WTC11 (cell line): ENCODE data around the gene MYMK. TPM values are rescaled to one million over a fixed set of nuclear protein-coding genes. Genes with fewer than 3 reads are reported as not detected.

ENCODE experiments used
- ATAC-seq: fragments of 200-7000 bp; cut with Tn5 transposase; 2 replicates; pipeline ENCODE4 v1.10.0; 2021; ENCODE audit warnings: mild to moderate bottlenecking, moderate library complexity
- CTCF ChIA-PET: fragments of 300-600 bp; sonication (Branson Sonifier 250); formaldehyde crosslinking; loops from one replicate; lab custom pipeline; 2021; ENCODE audit warnings: antibody characterized with exemption; lab: Charles Lee
- POLR2A ChIA-PET: fragments of 350-600 bp; sonication (Branson Sonifier 250); formaldehyde crosslinking; loops from one replicate; lab custom pipeline; 2021; ENCODE audit warnings: antibody characterized with exemption; lab: Charles Lee
- DNase-seq: peaks from one replicate; pipeline ENCODE4 v3.0.0; 2021; ENCODE audit warnings: low spot score
- H3K27ac Mint-ChIP-seq: 2 replicates; pipeline ENCODE4 v1.8.0; 2021; ENCODE audit warnings: mixed read lengths
- H3K27me3 Mint-ChIP-seq: 2 replicates; pipeline ENCODE4 v1.8.0; 2021; ENCODE audit warnings: low read depth, mild to moderate bottlenecking, moderate library complexity, mixed read lengths
- H3K36me3 Mint-ChIP-seq: 2 replicates; pipeline ENCODE4 v1.8.0; 2021; ENCODE audit warnings: mixed read lengths
- H3K4me1 Mint-ChIP-seq: 2 replicates; pipeline ENCODE4 v1.8.0; 2022; ENCODE audit warnings: mixed read lengths
- H3K4me3 Mint-ChIP-seq: 2 replicates; pipeline ENCODE4 v1.8.0; 2021; ENCODE audit warnings: mild to moderate bottlenecking, moderate library complexity, mixed read lengths
- H3K9me3 Mint-ChIP-seq: 2 replicates; pipeline ENCODE4 v1.8.0; 2021; ENCODE audit warnings: mixed read lengths
- ATF1 ChIP-seq: sonication (generic); formaldehyde crosslinking; IDR thresholded peaks from 2 replicates; pipeline ENCODE4 v1.8.1; 2023; ENCODE audit warnings: mild to moderate bottlenecking, moderate library complexity, missing genetic modification reagents
- ESRRA ChIP-seq: sonication (generic); formaldehyde crosslinking; IDR thresholded peaks from 2 replicates; pipeline ENCODE4 v1.8.1; 2022; ENCODE audit warnings: mild to moderate bottlenecking, missing genetic modification reagents, borderline replicate concordance
- ETV6 ChIP-seq: sonication (generic); formaldehyde crosslinking; IDR thresholded peaks from 2 replicates; pipeline ENCODE4 v1.8.1; 2022; ENCODE audit warnings: mild to moderate bottlenecking, missing genetic modification reagents
- FOXJ3 ChIP-seq: sonication (generic); formaldehyde crosslinking; IDR thresholded peaks from 2 replicates; pipeline ENCODE4 v1.9.0; 2021; ENCODE audit warnings: missing genetic modification reagents, mild to moderate bottlenecking, borderline replicate concordance
- FOXP1 ChIP-seq: sonication (generic); formaldehyde crosslinking; IDR thresholded peaks from 2 replicates; pipeline ENCODE4 v1.8.0; 2022; ENCODE audit warnings: missing genetic modification reagents, mild to moderate bottlenecking, moderate library complexity, borderline replicate concordance
- NR3C1 ChIP-seq: sonication (generic); formaldehyde crosslinking; conservative IDR thresholded peaks from 2 replicates; pipeline ENCODE4 v1.8.1; 2023; ENCODE audit warnings: low read depth, mild to moderate bottlenecking, missing genetic modification reagents
- SMAD4 ChIP-seq: sonication (generic); formaldehyde crosslinking; IDR thresholded peaks from 2 replicates; pipeline ENCODE4 v1.8.0; 2022; ENCODE audit warnings: mild to moderate bottlenecking, missing genetic modification reagents
- SOX15 ChIP-seq: fragments of 250-450 bp; sonication (Bioruptor Pico); IDR thresholded peaks from 2 replicates; pipeline ENCODE4 v1.9.0; 2021; ENCODE audit warnings: mild to moderate bottlenecking
- SP1 ChIP-seq: sonication (generic); formaldehyde crosslinking; conservative IDR thresholded peaks from 2 replicates; pipeline ENCODE4 v1.8.1; 2022; ENCODE audit warnings: missing genetic modification reagents
- TEAD4 ChIP-seq: sonication (generic); formaldehyde crosslinking; IDR thresholded peaks from 2 replicates; pipeline ENCODE4 v1.8.0; 2022; ENCODE audit warnings: mild to moderate bottlenecking, missing genetic modification reagents
- ZNF219 ChIP-seq: sonication (generic); formaldehyde crosslinking; IDR thresholded peaks from 2 replicates; pipeline ENCODE4 v1.8.0; 2023; ENCODE audit warnings: missing genetic modification reagents, mild to moderate bottlenecking, borderline replicate concordance
- ZNF396 ChIP-seq: fragments of 250-450 bp; sonication (Bioruptor Pico); IDR thresholded peaks from 2 replicates; pipeline ENCODE4 v1.8.0; 2021; ENCODE audit warnings: mild to moderate bottlenecking, moderate library complexity, borderline replicate concordance
- ZNF671 ChIP-seq: fragments of 250-450 bp; sonication (Bioruptor Pico); IDR thresholded peaks from 2 replicates; pipeline ENCODE4 v1.8.0; 2021; ENCODE audit warnings: mild to moderate bottlenecking
- total RNA-seq: library from RNA; stranded (reverse); gene quantifications from 3 replicates; pipeline ENCODE4 v1.2.3, GENCODE V29; 2021
- TF ChIP-seq, protein P1 (sequence below): sonication (generic); formaldehyde crosslinking; IDR thresholded peaks from 2 replicates; pipeline ENCODE4 v1.8.1; 2022; ENCODE audit warnings: low read depth, missing genetic modification reagents, borderline replicate concordance
- TF ChIP-seq, protein P2 (sequence below): sonication (generic); formaldehyde crosslinking; IDR thresholded peaks from 2 replicates; pipeline ENCODE4 v1.8.0; 2023; ENCODE audit warnings: missing genetic modification reagents, mild to moderate bottlenecking, borderline replicate concordance
- TF ChIP-seq, protein P3 (sequence below): sonication (generic); formaldehyde crosslinking; IDR thresholded peaks from 2 replicates; pipeline ENCODE4 v1.8.1; 2022; ENCODE audit warnings: missing genetic modification reagents, borderline replicate concordance
- TF ChIP-seq, protein P4 (sequence below): sonication (generic); formaldehyde crosslinking; IDR thresholded peaks from 2 replicates; pipeline ENCODE4 v1.8.1; 2023; ENCODE audit warnings: mild to moderate bottlenecking, moderate library complexity, missing genetic modification reagents
- TF ChIP-seq, protein P5 (sequence below): fragments of 250-450 bp; sonication (Bioruptor Pico); IDR thresholded peaks from 2 replicates; pipeline ENCODE4 v1.9.0; 2021; ENCODE audit warnings: mild to moderate bottlenecking
- TF ChIP-seq, protein P6 (sequence below): fragments of 250-450 bp; sonication (Bioruptor Pico); IDR thresholded peaks from 2 replicates; pipeline ENCODE4 v1.9.0; 2021; ENCODE audit warnings: mild to moderate bottlenecking, borderline replicate concordance

The MYMK gene
- total RNA-seq, 1 experiment from 2014 or later: not detected

DNA sequence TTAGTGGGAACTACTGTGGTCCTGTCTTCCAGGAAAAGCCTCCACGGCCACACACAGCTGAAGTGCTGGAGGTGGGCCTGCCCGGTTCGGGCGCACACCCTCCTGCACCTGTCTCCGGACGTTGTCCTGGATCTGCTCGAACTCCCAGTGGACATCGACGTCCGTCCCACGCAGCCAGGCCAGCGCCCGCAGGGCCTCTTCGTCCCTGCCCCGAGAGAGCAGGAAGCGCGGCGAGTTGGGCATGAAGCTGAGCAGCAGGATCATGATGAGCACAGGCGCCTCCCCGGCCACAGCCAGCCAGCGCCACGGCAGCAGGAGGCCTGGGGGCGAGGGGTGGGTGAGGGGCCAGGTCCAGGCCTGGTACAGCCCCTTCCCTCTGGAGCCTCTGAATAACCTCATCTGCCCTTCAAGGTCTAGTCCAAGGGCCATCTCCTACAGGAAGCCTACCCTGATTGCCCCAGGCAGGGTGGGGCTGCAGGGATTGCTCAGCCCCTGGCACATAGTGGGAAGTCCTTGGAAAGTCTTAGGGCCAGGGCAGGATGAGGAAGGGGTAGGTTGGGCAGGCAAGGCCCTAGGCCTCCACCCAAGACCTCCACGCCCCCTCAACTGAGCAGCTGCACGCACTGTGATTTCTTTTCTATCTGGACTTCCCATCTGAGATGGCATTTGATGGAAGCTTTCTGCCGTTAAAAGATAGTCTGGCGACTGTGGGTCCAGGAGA lies 49.3 kb downstream of the MYMK start (continued):
- TF ChIP-seq, protein P1, sequence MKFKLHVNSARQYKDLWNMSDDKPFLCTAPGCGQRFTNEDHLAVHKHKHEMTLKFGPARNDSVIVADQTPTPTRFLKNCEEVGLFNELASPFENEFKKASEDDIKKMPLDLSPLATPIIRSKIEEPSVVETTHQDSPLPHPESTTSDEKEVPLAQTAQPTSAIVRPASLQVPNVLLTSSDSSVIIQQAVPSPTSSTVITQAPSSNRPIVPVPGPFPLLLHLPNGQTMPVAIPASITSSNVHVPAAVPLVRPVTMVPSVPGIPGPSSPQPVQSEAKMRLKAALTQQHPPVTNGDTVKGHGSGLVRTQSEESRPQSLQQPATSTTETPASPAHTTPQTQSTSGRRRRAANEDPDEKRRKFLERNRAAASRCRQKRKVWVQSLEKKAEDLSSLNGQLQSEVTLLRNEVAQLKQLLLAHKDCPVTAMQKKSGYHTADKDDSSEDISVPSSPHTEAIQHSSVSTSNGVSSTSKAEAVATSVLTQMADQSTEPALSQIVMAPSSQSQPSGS: no peak
- no peak for TF ChIP-seq ZNF671 (CRISPR knock-in tag)
- TF ChIP-seq FOXP1 (CRISPR knock-in tag): no peak

DNA sequence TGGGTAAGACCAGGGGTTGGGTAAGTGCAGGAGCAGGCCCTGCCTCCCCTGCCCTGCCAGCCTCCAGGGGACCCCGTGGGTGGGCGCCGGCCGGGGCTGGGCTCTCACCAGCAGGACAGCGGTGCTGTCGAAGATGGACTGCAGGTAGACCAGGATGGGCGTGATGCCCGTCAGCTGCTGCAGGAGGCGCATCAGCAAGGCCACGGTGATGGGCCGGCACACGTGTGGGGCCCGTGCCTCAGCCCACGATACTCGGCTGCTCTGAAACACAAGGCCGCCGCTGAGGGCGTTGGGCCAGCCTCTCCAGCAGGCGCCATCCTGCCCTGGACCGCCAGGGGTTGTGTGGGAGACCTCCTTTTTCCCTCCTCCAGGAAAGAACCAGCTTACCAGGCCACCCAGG lies 49.9 kb downstream of the MYMK start:
- ATAC-seq (no peak), DNase-seq (no peak)
- no peak overlapping the region for H3K27ac Mint-ChIP-seq
- H3K4me1 Mint-ChIP-seq: peaks cover 13% of the 10 kb centered on the region
- H3K9me3 Mint-ChIP-seq: no peaks in the 10 kb centered on the region
- TF ChIP-seq SP1 (CRISPR knock-in tag) (no peak), ETV6 (CRISPR knock-in tag) (no peak), ATF1 (CRISPR knock-in tag) (no peak), SOX15 (no peak), FOXJ3 (CRISPR knock-in tag) (no peak), NR3C1 (CRISPR knock-in tag) (no peak), ZNF219 (CRISPR knock-in tag) (no peak), ESRRA (CRISPR knock-in tag) (no peak), TEAD4 (CRISPR knock-in tag) (no peak), SMAD4 (CRISPR knock-in tag) (no peak)
- TF ChIP-seq, protein P2, sequence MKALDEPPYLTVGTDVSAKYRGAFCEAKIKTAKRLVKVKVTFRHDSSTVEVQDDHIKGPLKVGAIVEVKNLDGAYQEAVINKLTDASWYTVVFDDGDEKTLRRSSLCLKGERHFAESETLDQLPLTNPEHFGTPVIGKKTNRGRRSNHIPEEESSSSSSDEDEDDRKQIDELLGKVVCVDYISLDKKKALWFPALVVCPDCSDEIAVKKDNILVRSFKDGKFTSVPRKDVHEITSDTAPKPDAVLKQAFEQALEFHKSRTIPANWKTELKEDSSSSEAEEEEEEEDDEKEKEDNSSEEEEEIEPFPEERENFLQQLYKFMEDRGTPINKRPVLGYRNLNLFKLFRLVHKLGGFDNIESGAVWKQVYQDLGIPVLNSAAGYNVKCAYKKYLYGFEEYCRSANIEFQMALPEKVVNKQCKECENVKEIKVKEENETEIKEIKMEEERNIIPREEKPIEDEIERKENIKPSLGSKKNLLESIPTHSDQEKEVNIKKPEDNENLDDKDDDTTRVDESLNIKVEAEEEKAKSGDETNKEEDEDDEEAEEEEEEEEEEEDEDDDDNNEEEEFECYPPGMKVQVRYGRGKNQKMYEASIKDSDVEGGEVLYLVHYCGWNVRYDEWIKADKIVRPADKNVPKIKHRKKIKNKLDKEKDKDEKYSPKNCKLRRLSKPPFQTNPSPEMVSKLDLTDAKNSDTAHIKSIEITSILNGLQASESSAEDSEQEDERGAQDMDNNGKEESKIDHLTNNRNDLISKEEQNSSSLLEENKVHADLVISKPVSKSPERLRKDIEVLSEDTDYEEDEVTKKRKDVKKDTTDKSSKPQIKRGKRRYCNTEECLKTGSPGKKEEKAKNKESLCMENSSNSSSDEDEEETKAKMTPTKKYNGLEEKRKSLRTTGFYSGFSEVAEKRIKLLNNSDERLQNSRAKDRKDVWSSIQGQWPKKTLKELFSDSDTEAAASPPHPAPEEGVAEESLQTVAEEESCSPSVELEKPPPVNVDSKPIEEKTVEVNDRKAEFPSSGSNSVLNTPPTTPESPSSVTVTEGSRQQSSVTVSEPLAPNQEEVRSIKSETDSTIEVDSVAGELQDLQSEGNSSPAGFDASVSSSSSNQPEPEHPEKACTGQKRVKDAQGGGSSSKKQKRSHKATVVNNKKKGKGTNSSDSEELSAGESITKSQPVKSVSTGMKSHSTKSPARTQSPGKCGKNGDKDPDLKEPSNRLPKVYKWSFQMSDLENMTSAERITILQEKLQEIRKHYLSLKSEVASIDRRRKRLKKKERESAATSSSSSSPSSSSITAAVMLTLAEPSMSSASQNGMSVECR (CRISPR knock-in tag): no peak
- H3K27me3 Mint-ChIP-seq: peaks cover 2% of the 10 kb centered on the region; the same call in 1 of the 2 replicates
- CTCF ChIA-PET: interaction anchor here (0.7 kb wide), 1 partner anchor 12 kb away, joined by 3 read pairs; no protein-coding TSS in a partner anchor
- no peak overlapping the region for H3K4me3 Mint-ChIP-seq
- POLR2A ChIA-PET: no interaction called here
- H3K36me3 Mint-ChIP-seq: peaks cover 3% of the 10 kb centered on the region; the same call in 1 of the 2 replicates

DNA sequence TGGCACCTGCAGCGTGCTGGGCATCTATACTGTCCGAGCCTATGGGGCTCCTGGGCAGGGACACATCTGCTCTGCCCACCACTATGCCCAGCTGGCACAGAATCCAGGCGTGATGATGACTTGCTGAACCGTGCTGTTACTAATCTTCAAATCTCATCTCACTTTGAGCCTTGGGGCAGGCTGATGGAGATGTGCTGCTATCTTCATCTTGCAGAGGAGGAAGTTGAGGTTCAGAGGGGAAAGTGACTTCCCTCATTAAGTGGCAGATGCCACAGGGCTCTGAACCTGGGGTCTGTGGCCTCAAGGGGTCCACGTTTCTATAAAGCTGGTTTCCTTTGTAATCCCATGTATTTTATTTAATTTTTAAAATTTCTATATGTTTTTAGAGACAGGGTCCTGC lies 50.5 kb downstream of the MYMK start:
- ATAC-seq (no peak), DNase-seq (no peak)
- no peak overlapping the region for H3K4me3 Mint-ChIP-seq
- H3K27ac Mint-ChIP-seq: no peak overlapping the region
- no peaks in the 10 kb centered on the region for H3K27me3 Mint-ChIP-seq
- ChIA-PET CTCF (interaction anchor here (0.6 kb wide), 1 partner anchor 11 kb away, joined by 3 read pairs; no protein-coding TSS in a partner anchor), POLR2A (no interaction called here)
- no peaks in the 10 kb centered on the region for H3K9me3 Mint-ChIP-seq
- H3K36me3 Mint-ChIP-seq: peaks cover 3% of the 10 kb centered on the region; the same call in 1 of the 2 replicates
- peaks cover 8% of the 10 kb centered on the region; the same call in 1 of the 2 replicates for H3K4me1 Mint-ChIP-seq
- TF ChIP-seq, protein P3, sequence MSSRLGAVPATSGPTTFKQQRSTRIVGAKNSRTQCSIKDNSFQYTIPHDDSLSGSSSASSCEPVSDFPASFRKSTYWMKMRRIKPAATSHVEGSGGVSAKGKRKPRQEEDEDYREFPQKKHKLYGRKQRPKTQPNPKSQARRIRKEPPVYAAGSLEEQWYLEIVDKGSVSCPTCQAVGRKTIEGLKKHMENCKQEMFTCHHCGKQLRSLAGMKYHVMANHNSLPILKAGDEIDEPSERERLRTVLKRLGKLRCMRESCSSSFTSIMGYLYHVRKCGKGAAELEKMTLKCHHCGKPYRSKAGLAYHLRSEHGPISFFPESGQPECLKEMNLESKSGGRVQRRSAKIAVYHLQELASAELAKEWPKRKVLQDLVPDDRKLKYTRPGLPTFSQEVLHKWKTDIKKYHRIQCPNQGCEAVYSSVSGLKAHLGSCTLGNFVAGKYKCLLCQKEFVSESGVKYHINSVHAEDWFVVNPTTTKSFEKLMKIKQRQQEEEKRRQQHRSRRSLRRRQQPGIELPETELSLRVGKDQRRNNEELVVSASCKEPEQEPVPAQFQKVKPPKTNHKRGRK (CRISPR knock-in tag): no peak
- TF ChIP-seq, protein P4, sequence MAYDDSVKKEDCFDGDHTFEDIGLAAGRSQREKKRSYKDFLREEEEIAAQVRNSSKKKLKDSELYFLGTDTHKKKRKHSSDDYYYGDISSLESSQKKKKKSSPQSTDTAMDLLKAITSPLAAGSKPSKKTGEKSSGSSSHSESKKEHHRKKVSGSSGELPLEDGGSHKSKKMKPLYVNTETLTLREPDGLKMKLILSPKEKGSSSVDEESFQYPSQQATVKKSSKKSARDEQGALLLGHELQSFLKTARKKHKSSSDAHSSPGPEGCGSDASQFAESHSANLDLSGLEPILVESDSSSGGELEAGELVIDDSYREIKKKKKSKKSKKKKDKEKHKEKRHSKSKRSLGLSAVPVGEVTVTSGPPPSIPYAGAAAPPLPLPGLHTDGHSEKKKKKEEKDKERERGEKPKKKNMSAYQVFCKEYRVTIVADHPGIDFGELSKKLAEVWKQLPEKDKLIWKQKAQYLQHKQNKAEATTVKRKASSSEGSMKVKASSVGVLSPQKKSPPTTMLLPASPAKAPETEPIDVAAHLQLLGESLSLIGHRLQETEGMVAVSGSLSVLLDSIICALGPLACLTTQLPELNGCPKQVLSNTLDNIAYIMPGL (CRISPR knock-in tag): no peak
- TF ChIP-seq, protein P5, sequence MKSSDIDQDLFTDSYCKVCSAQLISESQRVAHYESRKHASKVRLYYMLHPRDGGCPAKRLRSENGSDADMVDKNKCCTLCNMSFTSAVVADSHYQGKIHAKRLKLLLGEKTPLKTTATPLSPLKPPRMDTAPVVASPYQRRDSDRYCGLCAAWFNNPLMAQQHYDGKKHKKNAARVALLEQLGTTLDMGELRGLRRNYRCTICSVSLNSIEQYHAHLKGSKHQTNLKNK: no peak
- TF ChIP-seq, protein P6, sequence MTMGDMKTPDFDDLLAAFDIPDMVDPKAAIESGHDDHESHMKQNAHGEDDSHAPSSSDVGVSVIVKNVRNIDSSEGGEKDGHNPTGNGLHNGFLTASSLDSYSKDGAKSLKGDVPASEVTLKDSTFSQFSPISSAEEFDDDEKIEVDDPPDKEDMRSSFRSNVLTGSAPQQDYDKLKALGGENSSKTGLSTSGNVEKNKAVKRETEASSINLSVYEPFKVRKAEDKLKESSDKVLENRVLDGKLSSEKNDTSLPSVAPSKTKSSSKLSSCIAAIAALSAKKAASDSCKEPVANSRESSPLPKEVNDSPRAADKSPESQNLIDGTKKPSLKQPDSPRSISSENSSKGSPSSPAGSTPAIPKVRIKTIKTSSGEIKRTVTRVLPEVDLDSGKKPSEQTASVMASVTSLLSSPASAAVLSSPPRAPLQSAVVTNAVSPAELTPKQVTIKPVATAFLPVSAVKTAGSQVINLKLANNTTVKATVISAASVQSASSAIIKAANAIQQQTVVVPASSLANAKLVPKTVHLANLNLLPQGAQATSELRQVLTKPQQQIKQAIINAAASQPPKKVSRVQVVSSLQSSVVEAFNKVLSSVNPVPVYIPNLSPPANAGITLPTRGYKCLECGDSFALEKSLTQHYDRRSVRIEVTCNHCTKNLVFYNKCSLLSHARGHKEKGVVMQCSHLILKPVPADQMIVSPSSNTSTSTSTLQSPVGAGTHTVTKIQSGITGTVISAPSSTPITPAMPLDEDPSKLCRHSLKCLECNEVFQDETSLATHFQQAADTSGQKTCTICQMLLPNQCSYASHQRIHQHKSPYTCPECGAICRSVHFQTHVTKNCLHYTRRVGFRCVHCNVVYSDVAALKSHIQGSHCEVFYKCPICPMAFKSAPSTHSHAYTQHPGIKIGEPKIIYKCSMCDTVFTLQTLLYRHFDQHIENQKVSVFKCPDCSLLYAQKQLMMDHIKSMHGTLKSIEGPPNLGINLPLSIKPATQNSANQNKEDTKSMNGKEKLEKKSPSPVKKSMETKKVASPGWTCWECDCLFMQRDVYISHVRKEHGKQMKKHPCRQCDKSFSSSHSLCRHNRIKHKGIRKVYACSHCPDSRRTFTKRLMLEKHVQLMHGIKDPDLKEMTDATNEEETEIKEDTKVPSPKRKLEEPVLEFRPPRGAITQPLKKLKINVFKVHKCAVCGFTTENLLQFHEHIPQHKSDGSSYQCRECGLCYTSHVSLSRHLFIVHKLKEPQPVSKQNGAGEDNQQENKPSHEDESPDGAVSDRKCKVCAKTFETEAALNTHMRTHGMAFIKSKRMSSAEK (CRISPR knock-in tag): no peak
- TF ChIP-seq ZNF396 (CRISPR knock-in tag): no peak
